ENCODE measurements around the gene YJEFN3. TPM values are rescaled to one million over a fixed set of nuclear protein-coding genes. Genes with fewer than 3 reads are reported as not detected.

The YJEFN3 gene
- total RNA-seq, 1 experiment from 2014 or later = 16.6 TPM

DNA sequence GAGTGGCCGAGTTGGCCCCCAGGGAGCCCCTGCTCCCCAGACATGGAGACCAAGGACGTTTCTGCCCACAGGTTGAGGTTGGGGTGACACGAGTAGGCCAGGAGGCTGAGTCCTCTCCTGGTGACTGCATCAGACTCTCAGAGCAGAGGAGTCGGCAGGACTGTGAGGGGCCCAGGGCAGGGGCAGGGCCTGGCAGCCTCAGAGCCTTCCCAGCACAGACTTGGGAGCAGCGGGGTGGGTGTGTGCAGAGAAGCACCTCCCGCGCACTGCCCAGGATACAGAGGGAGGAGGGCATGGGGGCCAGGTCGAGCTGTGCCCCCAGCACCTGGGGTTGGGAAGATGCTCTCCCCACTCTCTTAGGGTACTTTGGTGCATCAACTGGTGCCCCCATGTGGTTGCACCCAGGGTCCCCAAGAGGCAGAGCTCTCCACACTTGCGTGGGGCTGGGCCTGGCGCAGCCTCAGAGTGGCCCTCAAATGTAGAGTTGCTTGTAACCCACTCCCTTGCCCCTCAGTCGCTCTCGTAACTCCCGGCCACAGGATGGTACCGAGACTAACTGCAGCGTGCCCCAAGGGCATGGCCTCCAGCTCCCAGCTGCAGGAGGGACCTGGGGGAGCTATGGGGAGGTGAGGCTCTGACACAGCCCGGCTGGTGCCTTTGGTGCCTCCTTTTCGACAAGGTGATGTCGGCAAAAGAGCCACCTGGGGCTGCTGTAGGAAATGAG, 29.3 kb upstream of the YJEFN3 start:
- no CpG with 5 or more reads among the region's 18 CpGs for WGBS (ENCODE audit: extremely low coverage, insufficient read length, low lambda C conversion rate)

More for the DNA sequence above, 29.3 kb upstream of the YJEFN3 start:
- H3K4me2 ChIP-seq (ENCODE audit: insufficient read depth, insufficient read length, low read length) = no peak overlapping the region
- H3K56ac ChIP-seq (ENCODE audit: insufficient read length, low read depth, low read length) = no peak overlapping the region
- H3K14ac ChIP-seq (ENCODE audit: insufficient read depth, low read length) = no peak overlapping the region
- no peaks in the 10 kb centered on the region for H3K79me2 ChIP-seq (ENCODE audit: insufficient read depth, low read length)
- no peak overlapping the region for H2BK5ac ChIP-seq (ENCODE audit: insufficient read length, low read length)
- no peak overlapping the region for H4K8ac ChIP-seq (replicated peaks; ENCODE audit: insufficient read length, low read depth, low read length)
- DNase-seq = no peak
- no peak overlapping the region for H2BK120ac ChIP-seq (ENCODE audit: low read depth, low read length, poor library complexity, severe bottlenecking)
- H4K20me1 ChIP-seq (ENCODE audit: control insufficient read depth, insufficient read depth, insufficient read length) = no peaks in the 10 kb centered on the region
- H3K4me1 Mint-ChIP-seq = no peaks in the 10 kb centered on the region
- no peaks in the 10 kb centered on the region for H3K9me3 Mint-ChIP-seq
- H3K27me3 ChIP-seq (ENCODE audit: insufficient read depth, low read length) = no peaks in the 10 kb centered on the region
- no peak overlapping the region for H3T11ph ChIP-seq (ENCODE audit: low read length)
- no peaks in the 10 kb centered on the region for H3K79me1 ChIP-seq (ENCODE audit: insufficient read depth, low read depth, low read length, poor library complexity, severe bottlenecking)
- no peak overlapping the region for H3K9ac ChIP-seq (ENCODE audit: extremely low read depth, insufficient read length, low read length)
- H2AFZ ChIP-seq (ENCODE audit: low read length) = no peak overlapping the region
- H3K4me3 Mint-ChIP-seq = no peak overlapping the region
- peak overlapping the region in 1 of 3 experiments; percentile 51; a peak in 2 of 7 replicates for H3K27ac Mint-ChIP-seq
- no peak overlapping the region for H3K4ac ChIP-seq (ENCODE audit: low read depth, low read length)
- no peaks in the 10 kb centered on the region for H3K23me2 ChIP-seq (ENCODE audit: insufficient read length, low read depth, low read length, poor library complexity, severe bottlenecking)
- no peak overlapping the region for H2BK15ac ChIP-seq (ENCODE audit: low read depth, low read length)
- no peak overlapping the region for H3K18ac ChIP-seq (ENCODE audit: insufficient read length, low read depth, low read length)
- H3K27ac ChIP-seq (ENCODE audit: insufficient read length, low read depth, low read length) = no peak overlapping the region
- H3K4me1 ChIP-seq (ENCODE audit: insufficient read depth, low read length) = no peaks in the 10 kb centered on the region
- no peaks in the 10 kb centered on the region for H3K9me3 ChIP-seq (ENCODE audit: control insufficient read depth, low read depth, low read length)
- no peak overlapping the region for H2BK12ac ChIP-seq (ENCODE audit: insufficient read length, low read depth, low read length)
- H2AK5ac ChIP-seq (ENCODE audit: insufficient read length, low read length) = no peak overlapping the region
- no peaks in the 10 kb centered on the region; the same call in 1 of the 2 replicates for H3K27me3 Mint-ChIP-seq (ENCODE audit: low read depth)
- H2BK20ac ChIP-seq (ENCODE audit: low read depth, low read length, poor library complexity, severe bottlenecking) = no peak overlapping the region
- TF ChIP-seq, protein P1, sequence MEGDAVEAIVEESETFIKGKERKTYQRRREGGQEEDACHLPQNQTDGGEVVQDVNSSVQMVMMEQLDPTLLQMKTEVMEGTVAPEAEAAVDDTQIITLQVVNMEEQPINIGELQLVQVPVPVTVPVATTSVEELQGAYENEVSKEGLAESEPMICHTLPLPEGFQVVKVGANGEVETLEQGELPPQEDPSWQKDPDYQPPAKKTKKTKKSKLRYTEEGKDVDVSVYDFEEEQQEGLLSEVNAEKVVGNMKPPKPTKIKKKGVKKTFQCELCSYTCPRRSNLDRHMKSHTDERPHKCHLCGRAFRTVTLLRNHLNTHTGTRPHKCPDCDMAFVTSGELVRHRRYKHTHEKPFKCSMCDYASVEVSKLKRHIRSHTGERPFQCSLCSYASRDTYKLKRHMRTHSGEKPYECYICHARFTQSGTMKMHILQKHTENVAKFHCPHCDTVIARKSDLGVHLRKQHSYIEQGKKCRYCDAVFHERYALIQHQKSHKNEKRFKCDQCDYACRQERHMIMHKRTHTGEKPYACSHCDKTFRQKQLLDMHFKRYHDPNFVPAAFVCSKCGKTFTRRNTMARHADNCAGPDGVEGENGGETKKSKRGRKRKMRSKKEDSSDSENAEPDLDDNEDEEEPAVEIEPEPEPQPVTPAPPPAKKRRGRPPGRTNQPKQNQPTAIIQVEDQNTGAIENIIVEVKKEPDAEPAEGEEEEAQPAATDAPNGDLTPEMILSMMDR (conservative IDR thresholded peaks at IDR 0.05) = no peak
- no peak overlapping the region for H4K5ac ChIP-seq (ENCODE audit: insufficient read length, low read depth, low read length)
- peaks cover 48 to 92% (median 84%) of the 10 kb centered on the region in 3 experiments for H3K36me3 Mint-ChIP-seq (ENCODE audit: insufficient read depth in 1 of 3, low read depth in 3 of 3)
- H3K23ac ChIP-seq (ENCODE audit: insufficient read length, low read depth, low read length) = no peak overlapping the region
- H4K91ac ChIP-seq (ENCODE audit: insufficient read length, low read depth, low read length) = no peak overlapping the region

All from H9 (cell line).